GM23338 (cell line): Measurements from ENCODE around the gene TMED10. TPM values are rescaled to one million over a fixed set of nuclear protein-coding genes. Genes with fewer than 3 reads are reported as not detected.

Experiments
- ATAC-seq: fragments of 200-7000 bp; cut with Tn5 transposase; 3 replicates; pipeline ENCODE4 v1.9.1; 2020
- DNase-seq: peaks from one replicate; pipeline ENCODE4 v3.0.0-alpha.2; 2015; ENCODE audit warnings: low spot score
- H2AFZ ChIP-seq: fragments of 200-600 bp; sonication (generic); 2 replicates; pipeline ENCODE4 v1.8.0; 2016; ENCODE audit warnings: antibody characterized with exemption, mild to moderate bottlenecking, moderate library complexity
- H3F3A ChIP-seq: fragments of 200-600 bp; sonication (generic); replicated peaks from 2 replicates; pipeline ENCODE4 v1.8.0; 2017; ENCODE audit warnings: antibody characterized with exemption, mixed run types, low read depth
- H3K27ac ChIP-seq: fragments of 200-600 bp; sonication (generic); 2 replicates; pipeline ENCODE4 v1.6.1; 2016; ENCODE audit warnings: low read depth
- H3K27me3 ChIP-seq: fragments of 200-600 bp; sonication (generic); 2 replicates; pipeline ENCODE4 v1.8.0; 2016; ENCODE audit warnings: mild to moderate bottlenecking, mixed run types, moderate library complexity; ENCODE audit not compliant: insufficient read depth
- H3K36me3 ChIP-seq: fragments of 200-600 bp; sonication (generic); 2 replicates; pipeline ENCODE4 v1.8.0; 2016; ENCODE audit warnings: mild to moderate bottlenecking; ENCODE audit not compliant: insufficient read depth
- H3K4me1 ChIP-seq: fragments of 200-600 bp; sonication (generic); 2 replicates; pipeline ENCODE4 v1.8.0; 2016; ENCODE audit warnings: mild to moderate bottlenecking, moderate library complexity; ENCODE audit not compliant: insufficient read depth
- H3K4me2 ChIP-seq: fragments of 200-600 bp; sonication (generic); 2 replicates; pipeline ENCODE4 v1.7.1; 2017; ENCODE audit warnings: mixed run types
- H3K4me3 ChIP-seq: fragments of 200-600 bp; sonication (generic); 2 replicates; pipeline ENCODE4 v1.6.1; 2016; ENCODE audit warnings: mixed run types
- H3K79me2 ChIP-seq: fragments of 200-600 bp; sonication (generic); replicated peaks from 2 replicates; pipeline ENCODE4 v1.8.0; 2017; ENCODE audit warnings: mild to moderate bottlenecking; ENCODE audit not compliant: insufficient read depth
- H3K9me2 ChIP-seq: fragments of 200-600 bp; sonication (generic); 2 replicates; pipeline ENCODE4 v1.8.0; 2017; ENCODE audit not compliant: insufficient read depth
- H4K20me1 ChIP-seq: fragments of 200-600 bp; sonication (generic); replicated peaks from 2 replicates; pipeline ENCODE4 v1.8.0; 2017; ENCODE audit warnings: mild to moderate bottlenecking; ENCODE audit not compliant: insufficient read depth
- H3K27ac Mint-ChIP-seq: 2 replicates; pipeline ENCODE4 v1.8.0; 2020; ENCODE audit warnings: inconsistent platforms, mild to moderate bottlenecking, moderate library complexity, mixed read lengths
- H3K27me3 Mint-ChIP-seq: 3 replicates; pipeline ENCODE4 v1.8.0; 2022; ENCODE audit warnings: low read depth, mild to moderate bottlenecking, moderate library complexity, mixed read lengths, inconsistent platforms; ENCODE audit not compliant: insufficient read depth, poor library complexity
- H3K36me3 Mint-ChIP-seq: 3 replicates; pipeline ENCODE4 v1.8.0; 2021; ENCODE audit warnings: low read depth, mild to moderate bottlenecking, inconsistent platforms, moderate library complexity, mixed read lengths
- H3K4me1 Mint-ChIP-seq: 3 replicates; pipeline ENCODE4 v1.8.0; 2020; ENCODE audit warnings: mild to moderate bottlenecking, inconsistent platforms, mixed read lengths
- H3K4me3 Mint-ChIP-seq: 3 replicates; pipeline ENCODE4 v1.8.0; 2021; ENCODE audit warnings: moderate library complexity, mild to moderate bottlenecking, inconsistent platforms, mixed read lengths
- H3K9me3 Mint-ChIP-seq: 3 replicates; pipeline ENCODE4 v1.8.0; 2020; ENCODE audit warnings: moderate library complexity, mild to moderate bottlenecking, inconsistent platforms, mixed read lengths
- CREB1 ChIP-seq: fragments of 250-450 bp; sonication (Bioruptor Pico); IDR thresholded peaks from 2 replicates; pipeline ENCODE4 v1.5.0; 2020; ENCODE audit warnings: low read depth, mild to moderate bottlenecking, moderate library complexity
- EZH2 ChIP-seq: fragments of 200-600 bp; sonication (generic); IDR thresholded peaks from one replicate; pipeline ENCODE4 v1.8.0; 2017; ENCODE audit warnings: antibody characterized with exemption, mild to moderate bottlenecking, low read depth; ENCODE audit not compliant: unreplicated experiment
- EZH2phosphoT487 ChIP-seq: fragments of 200-600 bp; sonication (generic); IDR thresholded peaks from one replicate; pipeline ENCODE4 v1.8.1; 2018; ENCODE audit warnings: antibody characterized with exemption; ENCODE audit not compliant: unreplicated experiment
- JUNB ChIP-seq: IDR thresholded peaks from one replicate; pipeline ENCODE4 v1.6.1; 2016; ENCODE audit warnings: antibody characterized with exemption; ENCODE audit not compliant: unreplicated experiment
- NANOG ChIP-seq: IDR thresholded peaks from 2 replicates; pipeline ENCODE4 v1.6.1; 2016; ENCODE audit warnings: antibody characterized with exemption, borderline replicate concordance
- POLR2AphosphoS5 ChIP-seq: IDR thresholded peaks from 2 replicates; pipeline ENCODE4 v1.6.1; 2016; ENCODE audit warnings: antibody characterized with exemption, low read depth
- ZNF114 ChIP-seq: fragments of 250-450 bp; sonication (Bioruptor Pico); IDR thresholded peaks from 2 replicates; pipeline ENCODE4 v1.5.0; 2020; ENCODE audit warnings: mild to moderate bottlenecking, moderate library complexity
- ZNF331 ChIP-seq: fragments of 250-450 bp; sonication (Bioruptor Pico); IDR thresholded peaks from 2 replicates; pipeline ENCODE4 v1.5.0; 2020; ENCODE audit warnings: low read depth, mild to moderate bottlenecking, moderate library complexity
- polyA plus RNA-seq: library from polyadenylated mRNA; unstranded; fragments of >200 nt; fragmentation: Nextera tagmentation; extraction: Ambion mirVana; gene quantifications from 2 replicates; pipeline ENCODE4 v1.2.1, GENCODE V29; 2016
- total RNA-seq: library from RNA; depleted of rRNA; stranded (reverse); fragments of >200 nt; shearing (Covaris generic); gene quantifications from 2 replicates; pipeline ENCODE4 v1.2.3, GENCODE V29; 2014
- TF ChIP-seq, protein P1 (sequence below): IDR thresholded peaks from 2 replicates; pipeline ENCODE4 v1.6.1; 2016; ENCODE audit warnings: antibody characterized with exemption
- TF ChIP-seq, protein P2 (sequence below): fragments of 250-450 bp; sonication (Bioruptor Pico); IDR thresholded peaks from 2 replicates; pipeline ENCODE4 v1.5.0; 2020; ENCODE audit warnings: mild to moderate bottlenecking, moderate library complexity
- TF ChIP-seq, protein P3 (sequence below), 2 experiments: fragments of 200-600 bp in 1 of 2; sonication (generic) in 1 of 2; conservative IDR thresholded peaks; 2 replicates each; pipeline versions ENCODE4 v1.5.1 to v1.6.1; 2016 to 2017; ENCODE audit warnings: antibody characterized with exemption in 2 of 2, low read depth in 2 of 2, mild to moderate bottlenecking in 2 of 2, moderate library complexity in 1 of 2

The TMED10 gene
- total and polyA plus RNA-seq, 2 experiments from 2014 or later = 180 to 196 TPM

DNA sequence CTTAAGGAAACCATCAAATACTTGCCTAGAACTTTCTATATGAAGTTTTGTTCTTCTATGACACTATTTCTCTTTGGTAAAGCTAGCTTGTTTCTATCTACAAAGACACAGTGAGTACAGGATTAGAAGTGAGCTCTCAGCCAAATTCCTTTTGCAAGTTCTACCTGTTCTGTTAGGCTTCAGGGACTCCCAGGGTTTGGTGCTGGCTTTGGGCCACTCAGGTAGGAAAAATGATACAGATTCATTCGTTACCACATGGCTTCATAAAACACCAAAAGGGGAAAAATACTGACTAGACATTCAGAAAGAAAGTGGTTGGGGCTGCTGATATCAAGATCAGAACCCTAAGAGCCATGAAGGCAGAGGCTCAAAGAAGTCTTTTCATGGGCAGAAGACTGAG lies 93.1 kb downstream of the TMED10 start:
- Mint-ChIP-seq H3K4me3 (no peak overlapping the region), H3K36me3 (peaks cover 50% of the 10 kb centered on the region; the same call in 2 of the 3 replicates), H3K27me3 (peaks cover 2% of the 10 kb centered on the region), H3K27ac (no peak overlapping the region), H3K9me3 (no peaks in the 10 kb centered on the region), H3K4me1 (no peaks in the 10 kb centered on the region)
- Histone ChIP-seq H3K4me3 (no peak overlapping the region), H4K20me1 (0 out of 2 replicates have a peak, but pooled peaks cover 6% of the 10 kb centered on the region), H3K36me3 (peaks cover 26% of the 10 kb centered on the region), H3K4me1 (no peaks in the 10 kb centered on the region), H3K9me2 (no peaks in the 10 kb centered on the region), H3K4me2 (no peak overlapping the region), H3K27ac (no peak overlapping the region), H2AFZ (no peak overlapping the region), H3K27me3 (no peaks in the 10 kb centered on the region), H3F3A (no peaks in the 10 kb centered on the region), H3K79me2 (no peaks in the 10 kb centered on the region)
- no peak for TF ChIP-seq NANOG
- TF ChIP-seq EZH2phosphoT487 = no peak
- TF ChIP-seq, protein P1, sequence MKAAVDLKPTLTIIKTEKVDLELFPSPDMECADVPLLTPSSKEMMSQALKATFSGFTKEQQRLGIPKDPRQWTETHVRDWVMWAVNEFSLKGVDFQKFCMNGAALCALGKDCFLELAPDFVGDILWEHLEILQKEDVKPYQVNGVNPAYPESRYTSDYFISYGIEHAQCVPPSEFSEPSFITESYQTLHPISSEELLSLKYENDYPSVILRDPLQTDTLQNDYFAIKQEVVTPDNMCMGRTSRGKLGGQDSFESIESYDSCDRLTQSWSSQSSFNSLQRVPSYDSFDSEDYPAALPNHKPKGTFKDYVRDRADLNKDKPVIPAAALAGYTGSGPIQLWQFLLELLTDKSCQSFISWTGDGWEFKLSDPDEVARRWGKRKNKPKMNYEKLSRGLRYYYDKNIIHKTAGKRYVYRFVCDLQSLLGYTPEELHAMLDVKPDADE = no peak
- TF ChIP-seq, protein P2, sequence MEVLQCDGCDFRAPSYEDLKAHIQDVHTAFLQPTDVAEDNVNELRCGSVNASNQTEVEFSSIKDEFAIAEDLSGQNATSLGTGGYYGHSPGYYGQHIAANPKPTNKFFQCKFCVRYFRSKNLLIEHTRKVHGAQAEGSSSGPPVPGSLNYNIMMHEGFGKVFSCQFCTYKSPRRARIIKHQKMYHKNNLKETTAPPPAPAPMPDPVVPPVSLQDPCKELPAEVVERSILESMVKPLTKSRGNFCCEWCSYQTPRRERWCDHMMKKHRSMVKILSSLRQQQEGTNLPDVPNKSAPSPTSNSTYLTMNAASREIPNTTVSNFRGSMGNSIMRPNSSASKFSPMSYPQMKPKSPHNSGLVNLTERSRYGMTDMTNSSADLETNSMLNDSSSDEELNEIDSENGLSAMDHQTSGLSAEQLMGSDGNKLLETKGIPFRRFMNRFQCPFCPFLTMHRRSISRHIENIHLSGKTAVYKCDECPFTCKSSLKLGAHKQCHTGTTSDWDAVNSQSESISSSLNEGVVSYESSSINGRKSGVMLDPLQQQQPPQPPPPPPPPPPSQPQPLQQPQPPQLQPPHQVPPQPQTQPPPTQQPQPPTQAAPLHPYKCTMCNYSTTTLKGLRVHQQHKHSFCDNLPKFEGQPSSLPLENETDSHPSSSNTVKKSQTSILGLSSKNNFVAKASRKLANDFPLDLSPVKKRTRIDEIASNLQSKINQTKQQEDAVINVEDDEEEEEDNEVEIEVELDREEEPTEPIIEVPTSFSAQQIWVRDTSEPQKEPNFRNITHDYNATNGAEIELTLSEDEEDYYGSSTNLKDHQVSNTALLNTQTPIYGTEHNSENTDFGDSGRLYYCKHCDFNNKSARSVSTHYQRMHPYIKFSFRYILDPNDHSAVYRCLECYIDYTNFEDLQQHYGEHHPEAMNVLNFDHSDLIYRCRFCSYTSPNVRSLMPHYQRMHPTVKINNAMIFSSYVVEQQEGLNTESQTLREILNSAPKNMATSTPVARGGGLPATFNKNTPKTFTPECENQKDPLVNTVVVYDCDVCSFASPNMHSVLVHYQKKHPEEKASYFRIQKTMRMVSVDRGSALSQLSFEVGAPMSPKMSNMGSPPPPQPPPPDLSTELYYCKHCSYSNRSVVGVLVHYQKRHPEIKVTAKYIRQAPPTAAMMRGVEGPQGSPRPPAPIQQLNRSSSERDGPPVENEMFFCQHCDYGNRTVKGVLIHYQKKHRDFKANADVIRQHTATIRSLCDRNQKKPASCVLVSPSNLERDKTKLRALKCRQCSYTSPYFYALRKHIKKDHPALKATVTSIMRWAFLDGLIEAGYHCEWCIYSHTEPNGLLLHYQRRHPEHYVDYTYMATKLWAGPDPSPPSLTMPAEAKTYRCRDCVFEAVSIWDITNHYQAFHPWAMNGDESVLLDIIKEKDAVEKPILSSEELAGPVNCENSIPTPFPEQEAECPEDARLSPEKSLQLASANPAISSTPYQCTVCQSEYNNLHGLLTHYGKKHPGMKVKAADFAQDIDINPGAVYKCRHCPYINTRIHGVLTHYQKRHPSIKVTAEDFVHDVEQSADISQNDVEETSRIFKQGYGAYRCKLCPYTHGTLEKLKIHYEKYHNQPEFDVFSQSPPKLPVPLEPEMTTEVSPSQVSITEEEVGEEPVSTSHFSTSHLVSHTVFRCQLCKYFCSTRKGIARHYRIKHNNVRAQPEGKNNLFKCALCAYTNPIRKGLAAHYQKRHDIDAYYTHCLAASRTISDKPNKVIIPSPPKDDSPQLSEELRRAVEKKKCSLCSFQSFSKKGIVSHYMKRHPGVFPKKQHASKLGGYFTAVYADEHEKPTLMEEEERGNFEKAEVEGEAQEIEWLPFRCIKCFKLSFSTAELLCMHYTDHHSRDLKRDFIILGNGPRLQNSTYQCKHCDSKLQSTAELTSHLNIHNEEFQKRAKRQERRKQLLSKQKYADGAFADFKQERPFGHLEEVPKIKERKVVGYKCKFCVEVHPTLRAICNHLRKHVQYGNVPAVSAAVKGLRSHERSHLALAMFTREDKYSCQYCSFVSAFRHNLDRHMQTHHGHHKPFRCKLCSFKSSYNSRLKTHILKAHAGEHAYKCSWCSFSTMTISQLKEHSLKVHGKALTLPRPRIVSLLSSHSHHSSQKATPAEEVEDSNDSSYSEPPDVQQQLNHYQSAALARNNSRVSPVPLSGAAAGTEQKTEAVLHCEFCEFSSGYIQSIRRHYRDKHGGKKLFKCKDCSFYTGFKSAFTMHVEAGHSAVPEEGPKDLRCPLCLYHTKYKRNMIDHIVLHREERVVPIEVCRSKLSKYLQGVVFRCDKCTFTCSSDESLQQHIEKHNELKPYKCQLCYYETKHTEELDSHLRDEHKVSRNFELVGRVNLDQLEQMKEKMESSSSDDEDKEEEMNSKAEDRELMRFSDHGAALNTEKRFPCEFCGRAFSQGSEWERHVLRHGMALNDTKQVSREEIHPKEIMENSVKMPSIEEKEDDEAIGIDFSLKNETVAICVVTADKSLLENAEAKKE = no peak
- no peak for TF ChIP-seq JUNB
- no peak for TF ChIP-seq EZH2
- TF ChIP-seq ZNF331 (CRISPR knock-in tag) = no peak
- no peak for TF ChIP-seq ZNF114 (CRISPR knock-in tag)
- no peak for TF ChIP-seq CREB1 (CRISPR knock-in tag)
- TF ChIP-seq POLR2AphosphoS5 = no peak
- TF ChIP-seq, protein P3, sequence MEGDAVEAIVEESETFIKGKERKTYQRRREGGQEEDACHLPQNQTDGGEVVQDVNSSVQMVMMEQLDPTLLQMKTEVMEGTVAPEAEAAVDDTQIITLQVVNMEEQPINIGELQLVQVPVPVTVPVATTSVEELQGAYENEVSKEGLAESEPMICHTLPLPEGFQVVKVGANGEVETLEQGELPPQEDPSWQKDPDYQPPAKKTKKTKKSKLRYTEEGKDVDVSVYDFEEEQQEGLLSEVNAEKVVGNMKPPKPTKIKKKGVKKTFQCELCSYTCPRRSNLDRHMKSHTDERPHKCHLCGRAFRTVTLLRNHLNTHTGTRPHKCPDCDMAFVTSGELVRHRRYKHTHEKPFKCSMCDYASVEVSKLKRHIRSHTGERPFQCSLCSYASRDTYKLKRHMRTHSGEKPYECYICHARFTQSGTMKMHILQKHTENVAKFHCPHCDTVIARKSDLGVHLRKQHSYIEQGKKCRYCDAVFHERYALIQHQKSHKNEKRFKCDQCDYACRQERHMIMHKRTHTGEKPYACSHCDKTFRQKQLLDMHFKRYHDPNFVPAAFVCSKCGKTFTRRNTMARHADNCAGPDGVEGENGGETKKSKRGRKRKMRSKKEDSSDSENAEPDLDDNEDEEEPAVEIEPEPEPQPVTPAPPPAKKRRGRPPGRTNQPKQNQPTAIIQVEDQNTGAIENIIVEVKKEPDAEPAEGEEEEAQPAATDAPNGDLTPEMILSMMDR (conservative IDR thresholded peaks at IDR 0.05; ENCODE audit: low read depth in 2 of 2) = no peak
- ATAC-seq = no peak
- no peak for DNase-seq
